ENCODE results near the gene COL4A2. TPM values are rescaled to one million over a fixed set of nuclear protein-coding genes. Genes with fewer than 3 reads are reported as not detected.

The COL4A2 gene
- total RNA-seq, 2 donors from 2014 or later, result 999 to 1,135 TPM

DNA sequence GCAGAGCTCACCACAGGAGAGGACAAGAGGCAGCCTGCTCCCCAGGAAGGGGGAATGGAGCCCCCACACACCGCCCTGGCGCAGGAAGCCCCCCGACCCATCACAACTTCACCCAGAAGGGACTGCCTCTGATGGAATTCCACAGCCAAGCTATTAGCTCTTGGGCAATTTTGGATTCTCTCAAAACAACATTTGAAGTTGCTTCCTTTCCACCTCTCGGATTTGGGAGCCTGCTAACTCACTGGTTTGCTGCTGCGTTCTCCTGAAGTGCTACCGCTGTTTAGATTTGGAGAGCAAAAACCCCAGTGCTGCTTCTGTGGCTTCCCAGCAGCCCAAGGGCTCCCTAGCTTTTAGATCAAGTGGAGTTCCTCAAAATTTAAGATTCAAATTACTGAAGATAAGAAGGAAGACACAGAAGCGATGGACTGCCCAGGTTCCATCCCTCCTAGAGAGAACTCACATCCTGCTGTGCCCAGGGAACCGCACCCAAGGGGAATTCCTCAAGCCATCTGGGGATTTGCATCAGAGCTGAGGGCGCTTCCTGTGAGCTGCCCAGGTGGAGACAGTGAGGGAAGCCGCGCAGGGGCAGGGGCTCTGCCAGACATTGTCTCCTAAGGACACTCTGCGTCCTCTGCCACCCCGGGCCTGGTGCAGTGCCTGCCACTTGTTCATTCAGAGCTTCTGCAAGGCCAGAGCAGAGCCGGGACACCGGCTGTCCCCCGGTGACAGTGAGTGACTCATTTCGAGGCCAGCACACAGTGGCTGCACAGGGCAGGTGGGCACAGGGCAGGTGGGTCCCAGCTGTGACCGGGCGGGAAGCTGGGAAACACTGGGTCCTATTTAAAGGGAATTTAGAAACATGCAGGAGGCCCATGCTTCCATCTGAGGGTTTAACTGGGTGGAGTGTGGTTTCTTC lies 45.7 kb upstream of the COL4A2 start:
- Histone ChIP-seq H3K27me3 (replicated peaks; ENCODE audit: insufficient read depth) (peaks cover 5% of the 10 kb centered on the region), H3K9me3 (no peaks in the 10 kb centered on the region), H3K36me3 (no peaks in the 10 kb centered on the region), H3K4me3 (no peak overlapping the region), H3K27ac (peak overlapping the region; percentile 75 to 80), H3K4me1 (ENCODE audit: control insufficient read depth in 1 of 2, low read depth in 2 of 2) (peaks cover 55 to 94% of the 10 kb centered on the region in 2 donors)
- no peak for DNase-seq (ENCODE audit: low spot score)
- TF ChIP-seq, protein P1, sequence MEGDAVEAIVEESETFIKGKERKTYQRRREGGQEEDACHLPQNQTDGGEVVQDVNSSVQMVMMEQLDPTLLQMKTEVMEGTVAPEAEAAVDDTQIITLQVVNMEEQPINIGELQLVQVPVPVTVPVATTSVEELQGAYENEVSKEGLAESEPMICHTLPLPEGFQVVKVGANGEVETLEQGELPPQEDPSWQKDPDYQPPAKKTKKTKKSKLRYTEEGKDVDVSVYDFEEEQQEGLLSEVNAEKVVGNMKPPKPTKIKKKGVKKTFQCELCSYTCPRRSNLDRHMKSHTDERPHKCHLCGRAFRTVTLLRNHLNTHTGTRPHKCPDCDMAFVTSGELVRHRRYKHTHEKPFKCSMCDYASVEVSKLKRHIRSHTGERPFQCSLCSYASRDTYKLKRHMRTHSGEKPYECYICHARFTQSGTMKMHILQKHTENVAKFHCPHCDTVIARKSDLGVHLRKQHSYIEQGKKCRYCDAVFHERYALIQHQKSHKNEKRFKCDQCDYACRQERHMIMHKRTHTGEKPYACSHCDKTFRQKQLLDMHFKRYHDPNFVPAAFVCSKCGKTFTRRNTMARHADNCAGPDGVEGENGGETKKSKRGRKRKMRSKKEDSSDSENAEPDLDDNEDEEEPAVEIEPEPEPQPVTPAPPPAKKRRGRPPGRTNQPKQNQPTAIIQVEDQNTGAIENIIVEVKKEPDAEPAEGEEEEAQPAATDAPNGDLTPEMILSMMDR (IDR thresholded peaks at IDR 0.05), result no peak
- ATAC-seq (ENCODE audit: insufficient number of reproducible peaks, low FRiP score, low read depth), result no peak

DNA sequence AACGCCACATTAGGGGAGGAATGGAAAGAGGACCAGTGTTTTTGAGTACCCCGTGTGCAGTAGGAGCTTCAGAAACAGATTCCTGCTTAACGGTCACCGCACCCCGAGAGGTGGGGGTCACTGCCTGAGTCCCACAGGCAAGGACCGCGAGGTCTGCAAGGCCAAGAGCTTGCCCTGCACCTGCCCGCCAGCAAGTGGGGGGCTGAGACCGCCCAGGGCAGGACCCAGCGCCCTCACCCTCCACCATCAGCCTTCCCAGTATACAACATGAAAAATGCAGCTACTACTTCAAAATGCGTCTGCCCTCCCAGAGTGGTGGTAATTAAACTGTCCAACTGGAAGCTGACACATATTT lies 45.0 kb upstream of the COL4A2 start:
- Histone ChIP-seq H3K9me3 (no peaks in the 10 kb centered on the region), H3K4me3 (peak overlapping the region; percentile 22), H3K4me1 (ENCODE audit: control insufficient read depth in 1 of 2, low read depth in 2 of 2) (peaks cover 55 to 94% of the 10 kb centered on the region in 2 donors), H3K27ac (peak overlapping the region; percentile 75 to 80), H3K27me3 (replicated peaks; ENCODE audit: insufficient read depth) (peaks cover 5% of the 10 kb centered on the region), H3K36me3 (no peaks in the 10 kb centered on the region)
- TF ChIP-seq, protein P1 (IDR thresholded peaks at IDR 0.05), result no peak
- DNase-seq (ENCODE audit: low spot score) (no peak), ATAC-seq (ENCODE audit: insufficient number of reproducible peaks, low FRiP score, low read depth) (no peak)

DNA sequence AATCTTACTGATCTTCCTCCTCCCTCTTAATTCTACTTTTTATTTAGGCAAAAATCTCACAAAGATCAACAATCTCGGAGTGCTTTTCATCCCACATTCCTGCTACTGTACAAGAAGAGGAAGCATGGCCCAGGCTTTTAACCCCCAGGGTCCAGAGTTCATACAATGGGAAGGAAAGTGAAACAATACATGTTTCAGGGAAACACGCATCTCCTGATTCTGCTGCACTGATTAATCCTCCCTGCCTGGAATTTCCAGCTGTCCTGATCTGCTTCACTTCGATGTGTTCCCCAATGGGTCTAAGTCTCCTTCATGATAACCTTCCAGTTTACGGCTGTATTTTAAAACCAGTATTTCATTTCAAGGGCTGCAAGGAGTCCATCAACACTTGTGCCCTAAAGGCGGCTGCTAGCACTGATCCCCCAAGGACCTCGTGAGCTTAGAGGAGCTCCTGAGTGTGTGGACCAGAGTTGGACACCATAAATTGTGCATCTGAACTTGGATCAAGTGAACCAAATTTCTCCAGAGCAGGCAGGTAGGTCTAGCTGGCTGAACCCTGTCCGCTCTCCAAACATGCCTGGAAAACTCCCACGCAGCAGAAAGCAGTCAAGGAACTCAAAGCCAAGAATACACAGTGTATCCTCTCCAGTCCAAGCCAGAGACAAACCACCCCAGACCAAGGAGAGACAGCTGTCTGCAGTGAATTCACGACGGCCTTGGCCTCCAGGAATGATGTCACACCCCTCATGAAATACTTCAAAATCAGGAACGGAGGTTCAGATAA lies 44.4 kb upstream of the COL4A2 start:
- TF ChIP-seq, protein P1 (IDR thresholded peaks at IDR 0.05), result no peak
- Histone ChIP-seq H3K4me1 (ENCODE audit: control insufficient read depth in 1 of 2, low read depth in 2 of 2) (peaks cover 57 to 95% of the 10 kb centered on the region in 2 donors), H3K4me3 (peak overlapping the region; percentile 22), H3K27ac (peak overlapping the region; percentile 75 to 80), H3K36me3 (no peaks in the 10 kb centered on the region), H3K9me3 (no peaks in the 10 kb centered on the region), H3K27me3 (replicated peaks; ENCODE audit: insufficient read depth) (peaks cover 5% of the 10 kb centered on the region)
- DNase-seq (ENCODE audit: low spot score), result no peak
- no peak for ATAC-seq (ENCODE audit: insufficient number of reproducible peaks, low FRiP score, low read depth)

DNA sequence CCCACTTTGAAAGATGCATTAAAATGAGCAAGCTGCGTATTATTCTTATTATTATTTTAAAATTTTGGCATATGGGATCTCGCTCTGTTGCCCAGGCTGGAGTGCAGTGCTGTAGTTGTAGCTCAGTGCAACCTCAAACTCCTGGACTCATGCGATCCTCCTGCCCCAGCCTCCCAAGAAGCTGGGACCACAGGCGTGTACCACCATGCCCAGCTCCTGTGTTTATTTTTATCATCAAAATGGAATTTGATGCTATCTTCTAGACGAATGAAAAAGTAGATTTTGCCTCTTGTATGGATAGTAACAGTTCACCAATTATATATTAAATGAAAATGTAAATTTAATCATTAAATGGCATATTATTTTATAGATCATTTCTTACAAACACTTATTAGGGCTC lies 43.7 kb upstream of the COL4A2 start:
- Histone ChIP-seq H3K36me3 (no peaks in the 10 kb centered on the region), H3K4me1 (ENCODE audit: control insufficient read depth in 1 of 2, low read depth in 2 of 2) (peaks cover 60 to 96% of the 10 kb centered on the region in 2 donors), H3K4me3 (no peak overlapping the region), H3K9me3 (no peaks in the 10 kb centered on the region), H3K27me3 (replicated peaks; ENCODE audit: insufficient read depth) (peaks cover 5% of the 10 kb centered on the region), H3K27ac (peak overlapping the region; percentile 75 to 80)
- TF ChIP-seq, protein P1 (IDR thresholded peaks at IDR 0.05), result no peak
- DNase-seq (ENCODE audit: low spot score), result no peak
- no peak for ATAC-seq (ENCODE audit: insufficient number of reproducible peaks, low FRiP score, low read depth)

DNA sequence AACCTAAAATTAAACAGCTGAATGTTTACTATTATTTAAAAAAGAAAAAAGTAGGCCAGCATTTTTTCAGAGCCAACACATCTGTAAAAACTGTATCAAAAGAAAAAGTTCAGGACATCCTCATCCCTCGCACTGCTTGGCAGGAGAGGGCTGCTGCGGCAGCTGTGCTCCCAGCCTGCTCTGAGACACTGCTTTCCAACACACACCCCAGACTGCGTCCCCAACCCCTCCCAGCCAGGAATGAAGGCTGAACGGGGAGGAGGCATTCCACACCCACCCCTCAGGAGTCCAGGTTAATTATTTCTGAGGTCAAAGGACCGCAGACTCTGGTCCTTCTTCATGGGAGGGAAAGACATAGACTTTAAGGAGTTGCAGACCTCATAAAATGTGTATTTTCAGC lies 43.2 kb upstream of the COL4A2 start:
- H3K9me3 ChIP-seq, result no peaks in the 10 kb centered on the region
- no peak overlapping the region for H3K4me3 ChIP-seq
- H3K4me1 ChIP-seq (ENCODE audit: control insufficient read depth in 1 of 2, low read depth in 2 of 2), result peaks cover 61 to 98% of the 10 kb centered on the region in 2 donors
- ATAC-seq (ENCODE audit: insufficient number of reproducible peaks, low FRiP score, low read depth), result no peak
- no peak for DNase-seq (ENCODE audit: low spot score)
- H3K27me3 ChIP-seq (replicated peaks; ENCODE audit: insufficient read depth), result peaks cover 2% of the 10 kb centered on the region
- no peaks in the 10 kb centered on the region for H3K36me3 ChIP-seq
- peak overlapping the region; percentile 75 to 80 for H3K27ac ChIP-seq
- TF ChIP-seq, protein P1 (IDR thresholded peaks at IDR 0.05), result no peak
